GM03348 (cell line): ENCODE data around the gene PMS2.
A peak's percentile ranks its signal among the peaks of the same experiment; 100 is the strongest.
"Not testable (repeated sequence)": the region's sequence is repeated elsewhere in the genome, so short reads cannot be mapped to it uniquely, and the experiment has no call there.

Experiments
- DNase-seq: peaks from one replicate; pipeline ENCODE4 v3.0.0; 2012; ENCODE audit warnings: low spot score

The PMS2 gene, protein sequence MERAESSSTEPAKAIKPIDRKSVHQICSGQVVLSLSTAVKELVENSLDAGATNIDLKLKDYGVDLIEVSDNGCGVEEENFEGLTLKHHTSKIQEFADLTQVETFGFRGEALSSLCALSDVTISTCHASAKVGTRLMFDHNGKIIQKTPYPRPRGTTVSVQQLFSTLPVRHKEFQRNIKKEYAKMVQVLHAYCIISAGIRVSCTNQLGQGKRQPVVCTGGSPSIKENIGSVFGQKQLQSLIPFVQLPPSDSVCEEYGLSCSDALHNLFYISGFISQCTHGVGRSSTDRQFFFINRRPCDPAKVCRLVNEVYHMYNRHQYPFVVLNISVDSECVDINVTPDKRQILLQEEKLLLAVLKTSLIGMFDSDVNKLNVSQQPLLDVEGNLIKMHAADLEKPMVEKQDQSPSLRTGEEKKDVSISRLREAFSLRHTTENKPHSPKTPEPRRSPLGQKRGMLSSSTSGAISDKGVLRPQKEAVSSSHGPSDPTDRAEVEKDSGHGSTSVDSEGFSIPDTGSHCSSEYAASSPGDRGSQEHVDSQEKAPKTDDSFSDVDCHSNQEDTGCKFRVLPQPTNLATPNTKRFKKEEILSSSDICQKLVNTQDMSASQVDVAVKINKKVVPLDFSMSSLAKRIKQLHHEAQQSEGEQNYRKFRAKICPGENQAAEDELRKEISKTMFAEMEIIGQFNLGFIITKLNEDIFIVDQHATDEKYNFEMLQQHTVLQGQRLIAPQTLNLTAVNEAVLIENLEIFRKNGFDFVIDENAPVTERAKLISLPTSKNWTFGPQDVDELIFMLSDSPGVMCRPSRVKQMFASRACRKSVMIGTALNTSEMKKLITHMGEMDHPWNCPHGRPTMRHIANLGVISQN

DNA sequence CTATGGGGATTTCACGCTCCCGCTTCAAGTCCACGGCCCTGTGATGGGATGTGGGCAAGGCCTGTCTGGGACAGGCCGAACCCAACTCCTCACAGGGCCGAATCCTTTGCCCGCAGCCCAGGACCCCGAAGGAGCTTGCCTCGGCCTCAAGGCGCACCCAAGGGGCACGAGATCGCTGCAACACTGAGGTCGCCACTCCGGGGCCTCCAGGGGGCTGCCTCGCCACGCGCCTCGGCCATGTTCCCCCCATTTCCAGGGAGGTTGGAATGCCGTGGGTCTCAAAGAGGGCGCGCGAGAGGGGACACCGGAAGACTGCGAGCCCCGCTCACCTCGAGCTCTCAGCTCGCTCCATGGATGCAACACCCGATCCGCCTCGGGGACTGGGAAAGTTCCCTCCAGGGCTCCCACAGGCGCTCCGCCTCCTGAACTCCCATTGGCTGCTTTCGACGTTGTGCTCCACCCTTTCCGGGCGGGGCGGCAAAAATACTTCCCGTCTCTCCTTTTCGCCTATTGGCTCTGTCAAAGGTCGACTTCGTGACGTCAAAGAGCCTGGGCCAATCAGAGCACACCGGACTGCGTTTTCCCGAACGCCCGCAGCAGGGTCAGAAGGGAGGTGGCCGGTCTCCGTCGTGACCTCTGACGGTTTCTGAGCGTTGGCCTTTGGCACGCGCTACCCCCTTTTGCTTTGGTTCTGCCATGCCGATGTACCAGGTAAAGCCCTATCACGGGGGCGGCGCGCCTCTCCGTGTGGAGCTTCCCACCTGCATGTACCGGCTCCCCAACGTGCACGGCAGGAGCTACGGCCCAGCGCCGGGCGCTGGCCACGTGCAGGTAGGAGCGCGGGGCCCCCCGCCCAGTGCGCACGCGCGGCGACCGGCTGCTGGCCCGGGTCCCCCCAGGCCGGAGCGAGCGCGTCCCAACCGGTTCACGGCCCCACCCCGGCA lies at the start of gene PMS2, which contains the start of gene AIMP2:
Gene PMS2 (minus strand): TSS at position 382 of the 944 bp plus-strand sequence. CDS start 30 bp downstream, at position 352.
Gene AIMP2 (plus strand): TSS at position 605 of the 944 bp plus-strand sequence. CDS start 92 bp downstream, at position 697.
- peak; percentile 95 for DNase-seq

DNA sequence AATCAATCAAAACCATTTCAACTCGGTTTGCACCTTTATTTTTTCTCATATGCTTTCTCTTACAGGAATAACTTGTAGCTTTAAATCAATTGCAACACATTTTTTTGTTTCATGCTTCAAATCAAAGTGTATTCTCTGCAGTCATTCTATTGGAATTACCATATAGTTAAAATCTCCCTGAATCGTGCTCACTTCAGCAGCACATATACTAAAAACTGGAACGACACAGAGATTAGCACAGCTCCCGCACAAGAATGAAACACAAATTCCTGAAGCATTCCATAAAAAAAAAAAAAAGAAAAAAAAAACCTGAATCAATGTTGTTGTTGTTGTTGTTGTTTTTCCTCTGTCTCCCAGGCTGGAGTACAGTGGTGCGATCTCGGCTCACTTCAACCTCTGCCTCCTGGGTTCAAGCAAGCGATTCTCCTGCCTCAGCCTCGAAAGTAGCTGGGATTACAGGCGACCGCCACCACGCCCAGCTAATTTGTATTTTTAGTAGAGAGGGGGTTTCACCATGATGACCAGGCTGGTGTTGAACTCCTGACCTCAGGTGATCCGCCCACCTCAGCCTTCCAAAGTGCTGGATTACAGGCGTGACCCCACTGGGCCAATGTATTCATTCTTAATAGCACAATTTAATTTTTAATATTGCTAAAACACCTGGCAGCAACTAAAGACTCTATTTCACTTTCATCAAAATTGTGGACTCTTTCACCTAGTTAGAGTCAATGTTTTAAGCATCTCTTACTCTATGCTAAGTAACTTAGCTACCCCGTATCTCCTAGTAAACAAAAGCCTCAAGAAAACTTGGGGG lies 48.7 kb upstream of the PMS2 start:
- no peak for DNase-seq

DNA sequence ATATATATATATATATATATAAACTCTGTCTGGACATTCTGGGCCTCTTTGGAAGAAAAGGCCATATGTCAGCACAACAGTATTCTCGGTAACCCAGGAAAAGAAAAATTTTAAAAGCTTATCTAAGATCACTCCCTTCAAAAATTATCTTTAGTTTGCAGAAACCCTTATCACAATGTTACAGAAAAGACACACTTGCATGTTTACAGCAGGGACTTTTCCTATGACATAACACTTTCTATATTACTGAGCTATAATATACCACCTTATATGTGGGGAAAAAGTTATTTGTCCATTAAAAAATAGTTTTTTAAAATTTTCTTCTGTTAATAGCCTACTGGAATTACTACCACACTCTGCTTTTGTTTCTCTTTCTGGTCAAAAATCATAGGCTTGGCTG lies 47.8 kb upstream of the PMS2 start:
- DNase-seq: no peak

DNA sequence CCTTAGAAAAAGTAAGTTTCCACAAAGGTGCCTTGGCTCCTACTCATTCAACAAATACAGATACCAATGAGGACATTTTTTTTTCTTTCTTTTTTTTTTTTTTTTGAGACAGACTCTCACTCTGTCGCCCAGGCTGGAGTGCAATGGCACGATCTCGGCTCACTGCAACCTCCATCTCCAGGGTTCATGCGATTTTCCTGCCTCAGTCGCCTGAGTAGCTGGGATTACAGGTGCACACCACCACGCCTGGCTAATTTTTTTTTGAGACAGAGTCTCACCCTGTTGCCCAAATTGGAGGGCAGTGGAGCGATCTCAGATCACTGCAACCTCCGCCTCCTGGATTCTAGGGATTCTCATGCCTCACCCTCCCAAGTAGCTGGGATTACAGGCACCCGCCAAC lies 42.3 kb upstream of the PMS2 start:
- DNase-seq: not testable (repeated sequence)

DNA sequence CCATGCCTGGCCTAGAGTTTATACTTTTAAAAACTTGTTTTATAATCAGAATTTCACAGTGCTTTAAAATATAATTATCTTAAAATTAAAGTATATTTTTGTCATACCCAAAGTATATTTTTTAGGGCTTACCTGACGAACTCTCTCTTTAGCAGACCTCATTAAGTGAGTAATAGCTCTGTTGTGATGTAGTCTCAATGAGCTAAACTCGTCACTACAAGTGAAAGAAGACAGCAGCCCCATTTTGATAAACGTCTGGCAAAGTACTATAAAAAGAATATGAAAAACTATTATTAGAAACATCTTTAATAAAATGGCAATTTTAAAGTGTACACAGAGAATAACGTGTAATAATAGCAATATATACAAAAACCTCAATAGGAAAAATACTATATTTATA lies 40.9 kb upstream of the PMS2 start:
- no peak for DNase-seq

DNA sequence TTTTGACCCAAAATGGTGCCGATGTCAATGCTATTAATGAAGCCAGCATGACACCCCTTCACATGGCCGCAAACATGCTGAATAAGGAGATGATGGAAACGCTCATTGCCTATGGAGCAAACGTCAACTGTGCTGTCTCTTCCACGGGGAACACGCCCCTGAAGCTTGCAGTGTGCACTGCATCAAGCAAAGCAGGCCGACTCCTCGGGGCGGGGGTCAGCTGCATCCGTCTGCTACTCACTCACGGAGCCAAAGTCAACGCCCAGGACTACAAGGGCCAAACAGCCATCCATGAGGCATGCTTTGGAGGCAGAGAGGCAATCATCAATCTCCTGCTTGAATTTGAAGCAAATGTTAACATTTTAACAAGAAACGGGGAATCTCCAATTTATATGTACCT lies 26.8 kb upstream of the PMS2 start:
- DNase-seq: no peak

DNA sequence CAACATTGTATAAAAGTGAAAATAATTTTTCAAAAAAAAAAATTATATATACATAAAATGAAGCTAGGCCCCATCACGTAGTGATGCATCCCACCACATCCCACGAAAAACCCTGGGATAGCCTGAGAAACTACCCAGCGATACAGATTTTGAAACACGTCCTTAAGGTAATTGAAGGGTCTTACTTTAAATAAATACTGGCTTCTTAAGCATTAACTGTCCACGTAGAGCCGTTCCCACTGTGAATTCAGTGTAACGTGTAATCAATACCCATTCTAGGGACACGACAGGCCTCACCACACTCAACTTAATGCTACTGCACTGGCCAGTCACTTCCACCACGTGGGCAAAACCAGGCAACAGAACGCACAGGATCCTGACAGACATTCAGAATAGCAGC lies 26.3 kb upstream of the PMS2 start:
- no peak for DNase-seq

DNA sequence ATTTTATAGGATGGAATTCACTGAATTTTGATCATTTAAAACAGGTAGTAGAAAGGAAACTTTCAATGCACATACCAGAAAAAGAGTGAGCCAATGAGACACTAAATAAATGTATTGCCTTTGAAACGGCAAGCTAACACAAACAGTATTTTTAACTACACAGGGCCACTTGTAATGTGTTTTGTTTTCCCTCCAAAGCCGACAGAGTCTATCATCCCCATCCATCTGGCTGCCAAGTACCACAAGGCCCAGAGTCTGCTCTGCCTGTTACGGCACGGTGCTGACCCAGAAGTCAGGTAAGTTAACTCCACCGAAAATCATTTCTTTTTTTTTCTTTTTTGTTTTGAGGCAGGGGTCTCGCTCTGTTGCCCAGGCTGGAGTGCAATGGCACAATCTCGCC lies 23.8 kb upstream of the PMS2 start:
- no peak for DNase-seq

DNA sequence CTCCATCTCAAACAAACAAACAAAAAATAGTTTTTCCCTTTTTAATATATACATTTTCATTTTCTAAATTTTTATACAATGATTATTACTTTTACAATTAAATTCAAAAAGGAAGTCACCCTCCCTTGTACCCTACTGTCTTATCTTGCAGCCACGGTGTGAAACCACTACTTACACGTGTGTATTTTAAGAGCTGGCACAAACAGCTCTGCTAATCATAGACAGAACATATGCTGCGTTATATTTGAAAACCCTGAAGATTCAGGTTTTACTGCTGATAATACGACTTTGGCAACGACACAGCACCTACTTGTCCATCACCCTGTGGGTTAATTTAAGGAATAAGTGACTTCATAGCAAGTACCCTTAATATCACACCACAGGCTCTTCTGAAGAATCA lies 23.3 kb upstream of the PMS2 start:
- no peak for DNase-seq

DNA sequence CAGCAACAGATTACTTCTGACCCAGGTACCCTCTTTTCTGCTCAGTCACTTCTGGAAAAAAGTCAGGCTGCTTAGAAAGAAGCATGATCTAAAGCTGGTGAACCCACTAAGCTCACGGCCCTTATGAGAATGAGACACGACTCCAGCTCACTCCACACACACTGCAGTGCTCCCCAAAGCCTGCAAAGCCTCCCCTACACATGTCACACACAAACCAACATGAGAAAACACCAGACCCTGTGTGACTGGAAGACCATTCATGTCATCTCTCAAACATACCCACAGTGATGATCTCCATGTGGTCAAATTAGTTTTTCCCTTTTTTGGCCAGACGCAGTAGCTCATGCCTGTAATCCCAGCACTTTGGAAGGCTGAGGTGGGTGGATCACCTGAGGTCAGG lies 22.7 kb upstream of the PMS2 start:
- DNase-seq: no peak

DNA sequence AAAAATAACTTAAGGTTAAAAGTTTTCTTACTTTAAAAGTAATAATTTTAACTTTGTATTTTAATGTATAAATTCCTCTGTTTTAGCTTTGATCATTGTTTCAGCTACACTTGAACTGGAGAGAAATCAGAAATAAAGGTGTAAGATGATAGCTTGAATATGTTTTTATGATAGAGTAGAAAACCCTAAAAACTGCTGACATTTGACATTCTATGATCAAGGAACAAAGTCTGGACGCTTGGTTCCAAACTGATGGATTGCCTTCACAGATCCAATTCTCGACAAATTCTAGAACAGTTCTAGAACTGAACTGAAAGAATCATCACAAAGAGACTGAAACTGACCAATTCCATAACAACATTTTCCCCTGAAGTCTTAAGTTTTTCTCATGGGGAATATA lies 22.1 kb upstream of the PMS2 start, which contains the start of gene ANKRD61:
Gene ANKRD61 (plus strand): TSS at position 389 of the 400 bp plus-strand sequence. CDS start 0 bp downstream, at position 389.
- DNase-seq: no peak

DNA sequence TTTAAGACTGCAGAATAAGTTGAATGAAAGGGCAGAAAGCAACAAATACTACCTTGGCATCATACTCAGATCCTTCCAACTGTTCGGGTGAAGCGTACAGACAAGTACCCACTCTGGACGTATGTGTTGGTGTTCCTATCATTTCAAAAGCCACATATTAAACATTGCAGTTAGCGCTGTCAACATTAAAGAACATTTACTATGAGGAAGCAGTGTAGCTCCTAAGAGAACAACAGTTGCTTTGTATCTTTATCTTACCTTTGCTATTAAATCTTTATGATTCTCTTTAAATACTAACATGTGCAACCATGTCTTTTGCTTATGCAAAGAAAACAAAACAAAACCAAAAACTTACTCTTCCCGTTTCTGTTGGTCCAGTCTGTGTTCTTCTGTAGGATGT lies 19.7 kb upstream of the PMS2 start:
- DNase-seq: no peak

DNA sequence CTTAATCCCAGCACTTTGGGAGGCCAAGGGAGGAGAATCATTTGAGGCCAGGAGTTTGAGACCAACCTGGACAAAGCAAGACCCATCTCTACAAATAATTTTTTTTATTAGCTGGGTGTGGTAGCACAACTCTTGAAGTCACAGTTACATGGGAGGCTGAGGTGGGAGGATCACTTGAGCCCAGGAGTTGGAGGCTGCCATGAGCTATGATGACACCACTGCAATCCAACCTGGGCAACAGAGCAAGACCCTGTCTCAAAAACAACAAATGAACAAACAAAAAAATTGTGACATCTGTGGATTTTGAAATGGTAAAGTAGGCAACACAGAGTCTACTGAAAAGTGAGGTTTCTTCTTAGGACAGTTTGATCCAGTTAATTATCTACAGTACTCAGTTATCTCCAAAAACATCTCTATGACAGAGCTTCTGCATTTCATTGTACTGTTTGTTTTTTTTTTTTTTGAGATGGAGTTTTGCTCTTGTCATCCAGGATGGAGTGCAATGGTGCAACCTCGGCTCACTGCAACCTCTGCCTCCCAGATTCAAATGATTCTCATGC lies 19.0 kb upstream of the PMS2 start:
- no peak for DNase-seq

DNA sequence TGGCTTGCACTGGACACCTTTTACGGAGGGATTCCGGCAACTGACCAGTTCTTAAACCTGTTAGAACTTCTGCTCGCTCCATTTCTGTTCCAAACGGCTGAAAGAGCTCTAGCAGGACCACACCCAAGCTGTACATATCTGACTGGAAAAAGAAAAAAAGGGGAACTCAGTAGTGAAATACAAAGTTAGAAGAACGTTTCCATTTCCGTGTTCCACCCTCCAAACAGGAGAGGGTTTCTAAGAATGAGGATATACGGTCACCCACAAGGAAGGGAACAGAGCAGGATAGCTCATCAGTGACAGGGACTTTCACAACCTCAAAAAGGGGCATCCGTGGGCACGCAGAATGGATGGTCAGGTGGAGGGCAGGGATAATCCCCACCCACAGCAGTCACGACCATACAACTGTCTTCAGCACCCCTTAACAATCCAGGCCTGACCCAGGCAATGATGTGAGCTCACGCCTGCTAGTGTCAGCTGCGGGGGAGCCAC lies 18.0 kb upstream of the PMS2 start:
- DNase-seq: no peak

DNA sequence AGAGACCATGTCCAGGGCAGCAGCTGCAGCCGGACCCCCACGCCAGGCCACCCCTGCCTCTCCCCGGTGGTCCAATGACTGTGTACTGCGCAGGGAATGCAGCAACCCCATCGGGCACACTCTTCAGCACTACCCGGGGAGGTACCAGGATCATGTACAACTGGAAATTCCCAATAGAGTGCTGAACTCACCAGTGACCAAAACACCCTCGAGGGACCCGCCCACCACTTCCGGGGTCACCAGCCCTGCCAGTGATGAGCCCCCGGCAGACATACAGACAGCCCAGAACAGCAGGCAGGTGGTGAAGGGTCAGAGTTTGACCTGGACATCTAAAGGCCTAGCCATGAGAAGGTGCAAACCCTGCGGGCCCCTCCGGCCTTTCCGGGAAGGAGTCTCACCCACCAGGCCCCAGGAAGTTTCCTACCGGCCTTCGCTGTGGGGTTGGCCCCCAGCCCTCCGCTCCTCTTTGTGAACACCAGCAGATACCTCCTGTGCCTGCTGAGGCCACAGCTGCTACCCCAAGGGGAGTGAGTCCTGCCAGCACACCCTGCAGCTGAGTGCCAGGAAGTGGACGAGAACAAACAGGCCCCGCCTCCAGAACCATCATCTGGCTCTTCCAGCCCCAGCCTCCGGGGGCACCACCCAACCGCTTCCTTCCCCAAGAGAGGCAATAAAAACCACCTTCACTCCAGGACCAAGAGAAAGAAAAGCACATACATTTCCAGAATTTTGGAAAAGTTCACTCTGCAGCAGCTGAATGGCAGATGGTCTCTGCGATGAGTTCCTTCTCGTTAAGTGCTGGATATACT lies 17.4 kb upstream of the PMS2 start:
- DNase-seq: peak; percentile 49

DNA sequence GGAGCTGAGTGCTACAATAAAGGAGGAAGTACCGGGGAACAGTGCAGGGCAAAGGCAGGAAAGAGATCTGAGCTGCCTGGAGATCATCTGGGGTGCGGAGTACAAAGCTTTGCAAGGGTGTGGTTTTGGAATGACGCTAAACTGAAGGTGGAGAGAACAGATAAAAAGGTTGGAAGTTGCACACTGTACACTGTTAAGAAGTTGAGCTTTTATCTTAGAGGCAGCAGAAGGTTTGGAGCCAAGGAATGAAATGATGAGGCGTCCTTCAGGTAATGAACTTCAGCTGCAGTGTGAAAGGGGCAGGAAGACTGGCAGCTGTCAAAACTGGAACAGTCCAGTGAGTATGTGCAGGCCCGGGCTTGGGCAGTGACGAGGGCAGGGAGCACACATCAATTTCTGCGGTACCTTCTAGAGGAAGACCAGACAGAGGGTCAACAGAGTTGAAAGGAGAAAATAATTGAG lies 15.2 kb upstream of the PMS2 start:
- DNase-seq: no peak

DNA sequence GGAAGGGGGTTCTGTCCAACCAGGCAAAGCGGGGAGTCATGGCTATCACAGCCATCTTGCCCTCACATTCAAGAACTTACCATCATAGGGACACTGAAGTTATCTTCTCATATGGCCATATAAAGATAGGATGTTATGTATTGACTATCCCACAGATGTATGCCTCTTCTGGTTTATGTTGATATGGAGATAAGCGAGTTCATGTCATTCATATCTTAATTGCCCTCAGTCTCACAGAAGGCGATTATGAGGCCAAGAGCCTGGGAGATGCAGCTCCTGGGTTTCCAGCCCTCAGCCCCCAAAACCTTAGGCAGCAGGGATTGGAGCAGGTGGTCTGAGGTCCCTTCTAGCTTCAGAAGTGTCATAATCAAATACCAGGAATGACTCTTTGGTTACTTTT lies 13.9 kb upstream of the PMS2 start:
- DNase-seq: no peak

DNA sequence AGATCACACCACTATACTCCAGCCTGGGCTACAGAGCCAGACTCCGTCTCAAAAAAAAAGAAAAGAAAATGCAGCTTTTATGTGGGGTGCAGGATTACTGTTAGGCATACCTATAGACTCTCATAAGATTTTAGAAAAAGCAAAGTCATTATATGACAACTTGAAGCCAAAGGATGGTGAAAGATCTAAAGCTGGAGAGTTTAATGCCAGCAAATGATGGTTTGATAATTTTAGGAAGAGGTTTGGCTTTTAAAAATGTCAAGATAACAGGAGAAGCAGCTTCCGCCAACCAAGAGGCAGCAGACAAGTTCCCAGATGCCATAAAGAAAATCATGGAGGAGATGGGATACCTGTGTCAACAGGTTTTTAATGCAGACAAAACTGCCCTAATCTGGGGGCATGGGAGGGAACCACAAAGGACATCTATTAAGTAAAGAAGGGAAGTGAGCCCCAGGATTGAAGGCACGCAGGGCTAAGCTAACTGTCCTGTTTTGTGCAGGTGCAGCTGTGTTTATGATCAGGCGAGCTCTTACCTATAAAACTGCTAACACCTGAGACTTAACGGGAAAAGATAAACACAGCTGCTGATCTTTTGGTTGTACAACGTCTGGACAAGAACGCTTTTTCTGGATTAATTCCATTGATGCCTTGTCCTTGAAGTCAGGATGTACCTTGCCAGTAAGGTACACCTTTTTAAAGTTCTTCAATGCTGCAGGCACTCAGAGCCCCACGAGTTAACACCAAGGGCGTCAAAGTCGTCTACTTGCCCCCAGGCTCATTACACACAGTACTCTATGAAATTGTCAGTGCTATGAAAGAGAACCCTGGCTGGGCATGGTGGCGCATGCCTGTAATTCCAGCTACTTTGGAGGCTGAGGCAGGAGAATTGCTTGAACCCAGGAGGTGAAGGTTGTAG lies 11.8 kb upstream of the PMS2 start:
- no peak for DNase-seq

DNA sequence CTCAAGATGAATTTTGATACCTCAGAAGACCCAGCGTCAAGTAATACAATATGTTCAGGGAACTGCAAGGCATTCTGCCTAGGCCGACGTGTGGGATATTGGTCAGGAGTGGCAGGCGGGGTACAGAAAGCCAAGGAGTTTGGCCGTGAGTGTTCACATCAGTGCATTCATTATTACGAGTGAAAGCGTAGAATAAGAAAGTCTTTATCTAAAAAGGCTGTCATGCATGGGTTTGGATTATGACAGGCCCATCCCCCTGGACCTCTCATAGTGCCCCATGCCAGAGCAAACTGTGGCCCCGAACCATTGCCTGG lies 7.8 kb upstream of the PMS2 start:
- no peak for DNase-seq
